Mucosa of gallbladder (tissue), 1 donor: Measurements from ENCODE around the gene ZCCHC7. TPM values are rescaled to one million over a fixed set of nuclear protein-coding genes. Genes with fewer than 3 reads are reported as not detected.

Experiments
- DNase-seq: peaks from one replicate; pipeline ENCODE4 v3.0.0-alpha.2; 2020; ENCODE audit warnings: low spot score
- total RNA-seq: library from RNA; stranded (reverse); gene quantifications from one replicate; pipeline ENCODE4 v1.2.1, GENCODE V29; 2021
- donor health status: DM: no; HTN: no; CAD: no.

Gene ZCCHC7
- total RNA-seq, 1 donor from 2014 or later, result 16.5 TPM

DNA sequence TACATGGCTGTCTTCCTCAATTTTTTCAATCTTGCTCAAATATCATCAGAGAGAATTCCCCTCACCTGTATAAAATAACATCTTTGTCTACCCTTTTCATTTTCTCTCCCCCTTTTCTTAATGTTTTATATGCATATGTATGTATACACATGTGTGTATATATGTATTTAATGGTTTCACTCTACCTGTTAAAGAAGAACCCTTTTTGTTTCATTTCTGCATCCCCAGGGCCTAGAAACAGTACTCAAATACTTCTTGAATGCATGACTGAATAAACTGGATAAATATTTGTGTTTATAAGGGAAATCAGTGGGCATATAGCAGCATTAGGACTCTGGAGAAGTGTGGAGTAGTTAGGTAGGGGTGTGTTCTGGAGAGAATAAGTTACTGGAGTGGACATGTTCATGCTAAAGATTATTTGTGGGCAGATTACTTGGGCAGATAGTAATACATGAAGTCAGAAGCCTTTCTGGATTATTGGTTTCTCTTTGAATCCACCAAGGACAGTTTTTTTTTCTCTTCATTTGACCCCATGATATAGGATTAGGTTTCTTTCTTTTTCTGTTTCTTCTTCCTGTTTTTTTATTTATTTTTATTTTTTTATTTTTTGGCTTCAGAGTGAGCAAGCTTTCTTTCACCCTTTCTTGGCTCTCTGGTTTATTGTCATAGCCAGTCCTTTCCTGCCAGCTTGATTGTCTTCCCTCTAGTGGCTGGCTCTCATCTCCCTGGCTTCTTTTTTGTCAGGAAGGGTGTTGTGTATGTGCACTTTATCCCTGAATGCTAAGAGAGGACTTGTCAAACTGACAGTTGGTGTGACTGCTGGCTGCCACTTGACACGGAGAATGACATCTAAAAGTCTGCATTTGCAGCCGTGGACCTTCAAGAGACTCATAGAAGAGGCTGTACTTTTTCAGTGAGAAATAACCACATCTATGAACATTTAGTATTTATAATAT is 89.3 kb downstream of the ZCCHC7 start:
- DNase-seq, result no peak

DNA sequence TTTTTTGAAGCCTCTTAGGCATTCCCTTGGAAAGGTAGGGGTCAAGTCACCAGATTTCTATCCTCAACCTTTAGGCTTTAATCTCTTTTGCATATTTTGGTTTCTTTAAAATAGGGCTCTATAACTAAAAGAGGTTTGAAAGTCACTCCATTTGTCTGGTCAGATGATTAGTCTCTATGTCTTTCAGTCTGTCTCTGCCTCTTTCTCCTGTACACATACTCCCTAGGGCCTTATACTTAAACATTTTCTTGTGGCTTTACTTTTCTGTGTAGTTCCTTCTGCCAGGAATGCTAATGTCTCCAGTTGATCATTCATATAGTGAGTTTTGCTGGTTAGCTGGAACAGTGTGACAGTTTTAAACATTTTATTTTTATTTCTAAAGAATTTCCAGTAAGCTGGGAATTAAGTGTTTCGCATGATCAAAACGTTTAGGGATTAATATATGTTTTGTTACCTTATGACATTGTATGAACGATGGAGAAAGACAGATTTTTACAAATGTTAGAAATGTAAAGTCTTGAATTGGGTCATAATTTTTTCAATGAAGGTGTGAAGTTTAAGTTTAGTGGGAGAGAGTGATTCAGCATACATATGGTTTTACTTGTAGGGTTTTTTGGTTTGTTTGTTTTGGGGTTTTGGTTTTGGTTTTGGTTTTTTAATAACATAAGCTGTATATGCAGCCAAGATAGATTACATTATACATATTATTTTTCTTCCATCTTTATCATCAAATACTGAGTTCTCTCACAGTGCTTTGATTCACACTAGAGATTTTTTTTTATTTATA is 90.6 kb downstream of the ZCCHC7 start:
- no peak for DNase-seq

DNA sequence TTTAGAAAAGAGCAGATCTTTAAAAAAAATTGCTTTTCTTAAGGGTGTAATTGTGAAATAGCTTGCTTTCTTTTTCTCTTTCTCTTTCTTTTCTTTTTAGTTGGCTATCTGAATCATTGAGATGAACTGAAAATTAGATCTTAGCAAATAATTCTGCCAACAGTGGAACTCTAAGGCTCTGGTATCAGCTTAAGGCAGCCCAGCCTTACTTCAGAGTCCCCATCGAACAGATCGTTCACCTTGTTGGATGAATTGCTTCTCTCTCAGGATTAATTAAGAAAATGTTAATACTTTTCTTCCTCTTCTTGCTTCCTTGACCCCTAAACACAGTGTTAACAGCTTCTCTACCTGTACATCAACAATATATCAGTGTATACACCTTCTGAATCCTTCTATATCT is 92.1 kb downstream of the ZCCHC7 start:
- DNase-seq, result no peak

DNA sequence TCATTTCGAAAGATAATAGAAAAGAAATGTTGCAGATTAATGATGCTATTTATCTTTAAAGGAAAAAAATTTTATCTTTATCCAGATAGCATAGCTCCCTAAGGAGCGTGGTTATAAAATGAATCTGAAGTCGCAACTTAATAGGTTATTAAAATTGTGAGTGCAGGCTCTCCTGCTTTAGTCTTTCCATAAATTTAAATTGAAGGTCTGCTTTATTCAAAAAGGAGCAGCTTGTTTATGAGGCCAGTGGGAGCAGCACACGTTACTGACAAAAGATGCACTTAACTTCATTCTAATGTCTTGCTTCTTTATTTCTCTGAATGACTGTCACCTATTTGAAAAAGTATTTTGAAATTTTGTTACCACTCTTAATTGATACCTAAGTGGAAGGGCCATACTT is 95.0 kb downstream of the ZCCHC7 start:
- DNase-seq, result no peak

DNA sequence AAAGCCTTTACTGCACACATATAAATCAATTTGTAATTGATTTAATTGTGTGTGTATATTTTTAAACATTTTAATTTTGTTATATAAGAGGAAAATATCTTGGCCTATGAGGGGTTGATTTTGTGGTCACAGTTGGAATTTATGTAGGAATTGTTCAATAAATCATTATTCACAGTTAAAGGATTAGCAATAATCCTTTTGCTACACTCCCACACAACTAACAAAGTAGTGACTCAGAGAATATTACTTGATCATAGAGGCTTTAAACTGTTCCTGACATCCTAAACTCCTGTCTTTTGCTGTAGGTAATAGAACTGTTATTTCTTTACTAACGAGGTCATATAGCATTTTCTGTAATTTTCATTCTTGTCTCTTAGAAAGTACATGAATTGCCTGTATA is 95.5 kb downstream of the ZCCHC7 start:
- no peak for DNase-seq

DNA sequence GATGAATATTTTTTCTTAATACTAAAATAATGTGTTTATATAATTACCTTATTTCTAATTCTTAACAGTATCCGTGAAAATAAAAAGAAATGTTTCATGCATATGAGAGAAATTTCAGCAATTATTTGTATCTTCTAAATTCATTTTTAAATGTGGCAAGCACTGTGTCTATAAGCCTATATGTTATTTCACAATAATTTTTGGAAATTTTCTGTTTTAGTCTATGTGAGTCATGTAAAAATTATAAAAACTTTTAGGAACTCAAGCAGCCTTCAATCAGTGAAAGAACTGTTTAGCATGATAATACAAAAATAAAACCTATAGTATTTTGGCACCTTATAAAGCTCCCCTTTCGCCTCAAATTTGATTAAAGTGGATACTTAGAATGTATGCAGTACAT is 96.8 kb downstream of the ZCCHC7 start:
- DNase-seq, result no peak

DNA sequence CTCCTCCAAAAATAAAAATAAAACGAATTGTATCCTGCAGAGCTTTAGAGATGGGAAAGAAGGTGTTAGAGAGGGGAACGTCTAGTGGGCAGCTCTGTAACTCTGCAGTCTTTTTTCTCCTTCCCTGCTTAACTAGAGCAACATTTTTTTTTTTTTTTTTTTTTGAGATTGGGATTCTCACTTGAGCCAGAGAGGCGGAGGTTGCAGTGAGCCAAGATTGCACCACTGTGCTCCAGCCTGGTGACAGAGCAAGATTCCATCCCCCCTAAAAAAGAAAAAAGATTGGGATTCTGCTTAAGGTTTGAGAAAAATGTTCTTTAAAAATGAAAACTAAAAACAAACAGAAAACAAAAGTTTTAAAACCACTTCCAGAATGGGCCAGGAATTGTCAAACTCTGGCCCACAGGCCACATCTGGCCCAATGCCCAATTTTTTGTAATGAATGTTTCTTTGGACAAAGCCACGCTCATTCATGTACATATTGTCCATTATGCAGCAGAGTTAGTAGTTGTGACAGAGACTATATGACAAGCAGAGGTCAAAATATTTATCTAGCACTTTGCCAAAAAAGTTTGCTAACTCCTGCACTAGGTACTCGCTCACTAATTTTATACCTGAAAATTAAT is 98.5 kb downstream of the ZCCHC7 start:
- DNase-seq, result no peak

DNA sequence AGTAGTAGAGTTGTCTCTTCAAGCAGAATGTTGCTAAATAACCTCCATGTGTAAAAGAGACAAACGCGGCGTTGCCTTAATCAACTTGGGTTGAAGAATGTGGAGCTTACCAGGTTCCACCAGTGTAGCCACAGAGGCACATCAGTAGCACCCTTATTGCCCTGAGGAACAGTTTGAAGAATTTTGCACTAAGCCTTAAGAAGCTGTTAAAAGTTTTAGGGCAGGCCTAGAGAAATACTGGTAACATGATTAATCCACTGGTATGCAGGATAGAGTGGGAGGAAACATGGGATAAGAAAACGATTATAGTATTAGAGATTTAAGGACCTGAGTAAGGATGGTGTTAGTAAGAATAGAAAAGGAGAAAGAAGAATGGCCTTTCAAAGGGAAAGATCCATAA is 100.6 kb downstream of the ZCCHC7 start:
- DNase-seq, result no peak

DNA sequence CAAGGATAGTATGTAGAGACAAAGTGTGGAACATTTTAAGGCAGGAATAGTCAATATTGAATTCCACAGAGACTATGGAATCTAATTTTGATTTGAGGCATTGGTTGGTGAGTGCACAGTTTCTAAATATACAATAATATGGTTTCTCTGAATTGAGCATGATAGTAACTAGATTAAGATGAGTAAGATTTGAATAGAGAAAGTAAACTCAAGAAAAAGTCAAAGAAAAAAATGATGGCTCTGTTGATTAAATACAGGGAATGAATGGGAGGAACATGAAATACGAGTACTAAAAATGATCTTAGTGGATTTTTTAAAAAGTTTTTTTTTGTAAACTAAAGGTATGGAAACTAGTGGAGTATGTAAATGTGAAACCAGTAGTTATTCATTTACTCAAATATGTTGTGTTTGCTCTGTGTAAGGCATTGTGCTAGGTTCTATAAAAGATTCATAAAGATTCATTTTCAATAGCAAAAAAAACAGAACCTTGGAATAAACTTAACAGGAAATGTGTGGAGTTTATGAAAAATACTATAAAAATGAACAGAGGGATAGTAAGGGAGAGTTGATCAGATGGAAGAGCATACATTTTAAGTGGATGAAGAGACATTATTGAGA is 101.2 kb downstream of the ZCCHC7 start:
- no peak for DNase-seq

DNA sequence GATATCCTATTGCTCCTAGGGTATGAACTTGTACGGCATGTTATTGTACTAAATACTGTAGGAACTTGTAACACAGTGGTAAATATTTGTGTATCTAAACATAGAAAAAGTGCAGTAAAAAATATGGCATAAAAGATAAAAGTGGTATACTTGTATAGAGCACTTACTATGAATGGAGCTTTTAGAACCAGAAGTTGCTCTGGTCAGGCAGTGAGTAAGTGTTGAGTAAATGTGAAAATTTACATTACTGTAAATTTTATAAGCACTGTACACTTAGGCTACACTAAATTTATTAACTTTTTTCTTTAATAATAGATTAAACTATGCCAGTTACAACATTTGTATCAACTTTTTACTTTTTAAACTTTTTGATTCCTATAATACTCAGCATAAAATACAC is 109.1 kb downstream of the ZCCHC7 start:
- no peak for DNase-seq

DNA sequence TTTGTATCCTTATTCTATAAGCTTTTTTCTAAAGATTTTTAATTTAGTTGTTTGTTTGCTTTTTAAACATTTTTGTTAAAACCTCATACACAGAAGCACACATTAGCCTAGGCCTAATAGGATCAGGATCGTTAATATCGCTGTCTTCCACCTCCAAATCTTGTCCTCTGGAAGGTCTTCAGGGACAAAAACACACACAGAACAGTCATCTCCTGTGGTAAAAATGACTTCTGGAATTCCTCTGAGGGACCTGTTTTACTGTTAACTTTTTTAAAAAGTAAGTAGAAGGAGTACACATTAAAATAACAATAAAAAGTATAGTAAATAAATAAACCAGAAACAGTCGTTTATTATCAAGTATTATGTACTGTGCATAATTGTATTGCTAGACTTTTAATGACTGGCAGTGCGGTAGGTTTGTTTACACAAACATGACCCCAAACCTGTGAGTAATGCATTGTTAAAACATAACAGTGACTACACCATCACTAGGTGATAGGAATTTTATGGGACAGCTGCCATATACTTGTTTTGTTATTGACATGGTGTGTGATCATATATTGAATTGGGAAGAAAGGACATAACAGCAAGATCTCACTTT is 109.6 kb downstream of the ZCCHC7 start:
- no peak for DNase-seq

DNA sequence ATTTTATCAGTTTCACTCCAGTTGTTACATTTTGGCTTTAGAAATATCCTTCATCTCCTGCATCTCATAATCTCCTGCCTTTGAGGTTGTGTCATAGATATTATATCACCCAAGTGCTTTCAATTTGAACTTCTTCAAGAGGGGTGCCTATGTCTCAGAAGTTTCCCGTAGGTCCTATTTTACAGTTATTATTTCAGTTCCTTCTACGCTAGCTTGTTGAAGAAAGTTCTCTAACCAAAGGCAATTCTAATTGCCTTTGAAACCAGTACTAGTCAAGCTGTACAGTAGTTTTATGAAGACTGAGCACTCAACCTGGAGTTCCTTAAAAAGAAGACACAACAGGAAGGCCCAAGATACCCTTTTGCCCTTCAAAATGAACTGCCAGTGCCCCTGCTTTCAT is 116.4 kb downstream of the ZCCHC7 start:
- DNase-seq, result no peak

DNA sequence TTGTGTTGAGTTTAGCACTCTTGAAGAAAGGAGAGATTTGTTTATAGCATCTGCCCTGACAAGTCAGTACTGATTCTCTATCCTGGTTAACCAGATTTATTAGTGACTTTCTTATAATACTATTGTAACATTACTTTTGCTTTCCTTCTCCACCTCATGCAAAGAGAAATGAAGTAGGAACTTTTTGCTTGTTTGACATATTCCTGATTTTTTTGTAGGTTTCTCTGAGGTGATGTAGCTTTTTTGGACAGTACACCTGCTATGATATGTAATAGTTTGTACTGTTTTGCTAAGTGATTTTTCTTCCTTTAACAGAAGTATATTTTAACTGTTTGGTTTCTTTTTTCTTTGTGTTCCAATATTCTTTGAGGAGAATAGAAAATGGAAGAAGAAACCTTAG is 117.7 kb downstream of the ZCCHC7 start:
- no peak for DNase-seq

DNA sequence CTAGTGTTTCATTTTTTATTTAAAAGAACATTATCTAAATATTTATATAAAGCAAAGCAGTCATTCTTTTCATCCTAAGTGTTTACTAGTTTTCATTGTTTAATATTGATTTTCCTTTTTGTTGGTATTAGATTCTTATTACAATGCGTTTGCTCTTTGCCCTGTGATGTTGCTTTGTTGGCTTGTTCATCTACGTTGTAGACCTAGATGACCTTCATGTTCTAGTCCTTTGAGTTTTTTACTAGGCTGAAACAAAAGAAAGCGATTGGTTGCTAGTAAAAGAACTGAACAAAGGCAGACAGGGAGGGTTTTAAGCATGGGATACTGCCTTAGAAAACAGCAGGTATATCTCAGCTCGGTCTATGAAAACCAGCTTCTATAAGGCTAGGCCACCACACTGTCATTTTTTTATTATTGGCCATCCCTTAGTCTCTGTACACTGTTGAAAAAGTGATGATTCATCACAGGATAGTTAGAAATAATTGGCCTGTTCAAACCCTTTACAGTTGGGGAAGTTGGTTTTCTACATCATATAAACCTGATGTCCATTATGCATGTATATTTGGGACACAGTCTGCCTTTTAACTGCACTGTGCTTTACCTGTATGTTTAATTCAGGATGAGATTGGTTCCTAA is 119.0 kb downstream of the ZCCHC7 start:
- peak; percentile 18 for DNase-seq

DNA sequence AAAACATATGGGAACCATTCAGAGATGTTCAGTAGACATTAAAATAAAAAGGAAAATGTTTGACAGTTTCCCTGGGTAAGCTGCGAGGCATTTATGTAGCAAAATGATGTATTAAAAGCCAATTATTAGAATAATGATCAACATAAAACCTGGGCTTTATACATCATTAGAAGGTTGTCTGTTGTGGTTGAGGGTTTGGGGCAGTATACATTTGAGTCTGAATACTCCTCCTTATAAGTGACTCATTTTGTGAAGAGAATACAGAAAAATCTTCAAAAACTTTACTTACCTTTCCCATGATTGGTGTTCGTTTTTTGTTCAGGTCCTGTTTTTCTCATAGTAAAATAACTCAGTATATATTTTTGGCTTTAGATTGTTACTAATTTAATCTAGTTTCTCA is 119.5 kb downstream of the ZCCHC7 start:
- DNase-seq, result no peak

DNA sequence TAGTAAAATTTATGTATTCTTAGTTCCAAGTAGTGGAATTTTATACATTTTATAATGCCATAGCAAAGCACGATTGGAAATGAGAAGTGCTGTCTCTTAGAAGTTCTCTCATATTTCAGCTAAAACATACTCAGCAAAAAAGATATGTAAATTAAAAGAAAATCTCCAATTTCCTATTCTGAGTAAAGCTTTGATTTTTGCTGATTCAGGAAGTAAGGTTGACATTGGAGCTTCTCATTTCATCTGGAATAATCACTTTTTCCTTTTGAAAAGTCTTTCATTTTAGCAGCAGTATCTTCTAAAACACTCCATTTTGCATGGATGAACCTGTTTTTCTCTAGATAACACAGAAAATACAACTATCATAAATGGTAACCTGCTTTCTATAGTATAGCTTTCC is 121.0 kb downstream of the ZCCHC7 start:
- DNase-seq, result no peak

DNA sequence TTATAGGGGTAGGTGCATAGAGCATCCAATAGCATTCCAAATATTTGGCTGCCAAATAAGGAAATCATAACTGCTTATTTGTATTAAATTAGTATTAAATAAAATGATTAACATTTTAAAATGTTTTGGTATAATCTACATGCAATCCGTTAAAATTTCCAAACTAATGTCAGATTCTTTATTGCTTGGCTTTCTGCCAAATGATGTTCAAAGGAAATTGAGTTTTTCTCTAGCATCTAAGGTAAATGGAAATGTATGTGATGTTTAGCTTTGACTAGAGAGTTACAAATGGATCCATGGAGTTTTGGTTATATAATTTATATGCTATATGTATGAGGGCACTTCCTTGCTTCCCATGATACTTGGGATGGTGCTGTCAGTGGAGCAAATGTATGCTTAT is 121.7 kb downstream of the ZCCHC7 start:
- no peak for DNase-seq

DNA sequence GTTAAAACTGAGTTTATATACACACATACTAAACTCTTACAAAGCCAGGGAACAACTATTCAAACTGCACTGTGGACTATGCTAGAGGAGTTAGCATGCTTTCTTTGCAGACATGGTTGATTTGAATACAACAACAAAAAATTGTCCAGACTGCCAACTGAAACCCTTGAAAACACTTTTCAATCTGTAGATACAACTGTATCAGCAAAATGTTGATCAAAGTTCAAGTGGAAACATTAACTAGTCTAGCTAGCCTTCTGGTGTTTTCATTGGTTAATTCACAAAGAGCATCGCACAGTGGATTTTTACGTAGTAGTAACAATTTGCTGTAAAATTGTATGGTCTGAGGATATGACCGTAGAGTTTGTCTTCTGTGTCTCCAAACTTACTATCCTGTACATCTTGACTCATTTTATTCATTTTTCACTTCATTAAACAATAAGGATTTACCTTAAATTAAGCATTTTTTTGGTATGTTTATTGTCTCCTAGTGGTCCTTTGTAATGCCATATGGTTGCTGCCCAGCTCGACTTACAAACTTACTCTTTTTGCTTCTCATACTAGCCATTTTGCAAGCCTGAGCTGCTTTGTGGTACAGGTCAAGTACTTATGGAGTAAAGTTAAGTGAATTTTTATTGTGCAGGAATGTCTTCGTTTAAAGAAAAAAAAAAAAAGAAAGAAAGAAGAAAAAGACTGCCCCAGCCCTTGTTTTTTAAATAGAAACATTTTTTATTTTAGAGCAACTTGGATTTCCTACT is 123.4 kb downstream of the ZCCHC7 start:
- DNase-seq, result no peak

DNA sequence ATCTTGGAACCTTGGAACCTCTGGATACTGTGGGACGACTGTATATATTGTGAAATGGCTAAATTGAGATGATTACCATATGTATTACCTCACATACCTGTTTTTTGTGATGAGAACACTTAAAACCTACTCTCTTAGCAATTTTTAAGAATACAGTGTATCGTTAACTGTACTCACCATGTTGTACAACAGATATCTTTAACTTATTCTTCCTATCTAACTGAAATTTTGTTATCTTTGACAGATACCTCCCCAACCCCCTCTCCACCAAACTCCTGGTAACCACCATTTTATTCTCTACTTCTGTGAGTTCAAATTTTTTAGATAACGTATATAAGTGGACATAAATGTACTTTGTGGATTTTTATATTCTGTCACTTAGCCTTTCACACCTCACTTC is 126.5 kb downstream of the ZCCHC7 start:
- DNase-seq, result no peak

DNA sequence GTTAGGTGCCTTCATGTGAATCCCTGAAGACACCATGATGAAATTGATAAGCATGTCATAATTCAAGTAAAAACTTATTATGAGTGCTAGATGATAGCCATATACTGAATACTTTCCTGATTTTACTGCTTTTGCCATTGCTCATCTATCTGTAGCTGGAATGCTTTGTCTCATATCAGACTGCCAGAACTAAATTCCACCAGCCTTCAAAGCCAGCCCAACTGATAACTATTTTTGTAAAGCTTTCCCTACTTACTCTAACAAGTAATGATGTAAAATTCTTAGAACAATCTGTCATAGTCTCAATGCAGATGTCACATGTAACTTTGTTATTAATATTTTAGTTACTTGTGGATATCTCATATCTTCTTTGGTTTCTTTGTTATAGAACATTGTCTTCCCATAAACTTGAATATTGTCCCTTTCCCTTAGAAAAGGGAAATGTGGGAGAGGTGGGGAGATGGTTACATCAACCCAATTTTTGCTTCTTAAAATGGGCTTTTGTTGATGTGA is 128.3 kb downstream of the ZCCHC7 start:
- DNase-seq, result no peak
